Adrenal gland (tissue), 12 donors: ENCODE data around the gene GTF2A1. TPM values are rescaled to one million over a fixed set of nuclear protein-coding genes. Genes with fewer than 3 reads are reported as not detected.

ENCODE experiments used
- DNase-seq, 7 donors: peaks; one replicate each; pipeline ENCODE4 v3.0.0-alpha.2; 2019 to 2020
- H3K27ac ChIP-seq, 5 donors: fragments of 200-600 bp; sonication (generic) in 4 of 5; 1 replicate in 3 of 5; 2 replicates in 2 of 5; pipeline versions ENCODE4 v1.5.1 to v1.8.0; 2016 to 2020; ENCODE audit warnings: mild to moderate bottlenecking in 1 of 5
- H3K27me3 ChIP-seq: fragments of 200-600 bp; 2 replicates; pipeline ENCODE4 v1.8.0; 2021
- H3K36me3 ChIP-seq, 2 donors: fragments of 200-600 bp; replicated peaks in 1 of 2; 1 replicate in 1 of 2; 2 replicates in 1 of 2; pipeline versions ENCODE4 v1.5.1 to v1.8.0; 2018 to 2022
- H3K4me1 ChIP-seq, 2 donors: fragments of 200-600 bp; replicated peaks in 1 of 2; 1 replicate in 1 of 2; 2 replicates in 1 of 2; pipeline versions ENCODE4 v1.5.1 to v1.8.0; 2018 to 2021
- H3K4me3 ChIP-seq, 4 donors: fragments of 200-600 bp; sonication (generic) in 3 of 4; one replicate each; pipeline ENCODE4 v1.5.1; 2016 to 2018
- H3K9me3 ChIP-seq, 3 donors: fragments of 200-600 bp; sonication (generic) in 1 of 3; replicated peaks in 1 of 3; 1 replicate in 2 of 3; 2 replicates in 1 of 3; pipeline versions ENCODE4 v1.5.1 to v1.8.0; 2016 to 2021
- CTCF ChIP-seq, 6 experiments: fragments of 450-650 bp in 4 of 6; fragments of 200-600 bp in 2 of 6; sonication (generic) in 1 of 6; IDR thresholded peaks; 1 replicate in 5 of 6; 2 replicates in 1 of 6; pipeline versions ENCODE4 v1.5.1 to v1.8.0; 2016 to 2021; ENCODE audit warnings: antibody characterized with exemption in 6 of 6, mild to moderate bottlenecking in 2 of 6, moderate library complexity in 1 of 6
- POLR2A ChIP-seq, 2 donors: fragments of 450-650 bp; IDR thresholded peaks; one replicate each; pipeline ENCODE4 v1.6.1; 2017; ENCODE audit warnings: antibody characterized with exemption in 2 of 2, mild to moderate bottlenecking in 2 of 2, moderate library complexity in 1 of 2
- WGBS, 4 donors: extraction: QIAGEN DNeasy Blood & Tissue Kit in 2 of 4; methylation state at CpG; one replicate each; pipeline versions ENCODE4 v1.1.5 to v1.1.7; 2013 to 2017; 5-methylcytosine and 5-hydroxymethylcytosine counted together
- intact Hi-C, 2 donors: fragments of 100-400 bp; cut with DNase I; formaldehyde crosslinking; loops; one replicate each; pipeline versions ENCODE4 v1.14.1 to v1.15.0; 2022 to 2023
- polyA plus RNA-seq, 3 donors: library from polyadenylated mRNA; stranded (reverse); fragments of 200-250 nt in 2 of 3; fragments of 350-450 nt in 1 of 3; fragmentation: Illumina TruSeq in 1 of 3; extraction: RNeasy Lipid Tissue Mini Kit (QIAGEN cat#74804) in 1 of 3; gene quantifications; one replicate each; pipeline ENCODE4 v1.2.3, GENCODE V29; 2013 to 2014
- total RNA-seq, 9 donors: library from RNA; depleted of rRNA in 4 of 9; stranded (reverse); fragments of >200 nt in 4 of 9; fragments of 120-200 nt in 1 of 9; fragmentation: NEBNext Ultra II Directional in 1 of 9; extraction: Animal tissue kit (Norgen Biotek cat#: 25700) in 1 of 9; gene quantifications; one replicate each; pipeline versions ENCODE4 v1.1.0 to v1.2.4, GENCODE V29; 2013 to 2023
- donor health status: healthy with polysubstance abuse.
- donor health status: Bipolar disorder and iron deficiency.
- donor health status: DM: yes; HTN: yes; CAD: no.
- donor health status: DM: no; HTN: no; CAD: no.
- donor health status: DM: no; HTN: no; CAD: no.
- donor health status: DM: yes; HTN: yes; CAD: no.

GTF2A1 gene
- total and polyA plus RNA-seq, 12 donors = 4.3 to 51.4 (median 29.4) TPM

- 12 to 23% (median 13%) methylated on average over 16 of the region's 16 CpGs for WGBS, 4 donors
- Histone ChIP-seq H3K4me1 (peaks cover 4 to 33% of the 10 kb centered on the region in 2 donors), H3K9me3 (no peaks in the 10 kb centered on the region), H3K27me3 (no peaks in the 10 kb centered on the region), H3K36me3 (no peaks in the 10 kb centered on the region), H3K4me3 (peak overlapping the region in 3 of 4 donors; percentile 1 to 80 (median 48)), H3K27ac (peak overlapping the region; percentile 93 to 99 (median 97))
- TF ChIP-seq CTCF (IDR thresholded peaks at IDR 0.05) (peak in 1 of 6 experiments; percentile 8), POLR2A (IDR thresholded peaks at IDR 0.05) (no peak)
- intact Hi-C loops = no loop called here
- peak; percentile 37 to 73 (median 43) for DNase-seq
Observed at GRCh38 chr14:81221579-81222102, 882 bp upstream of the GTF2A1 start.

DNA sequence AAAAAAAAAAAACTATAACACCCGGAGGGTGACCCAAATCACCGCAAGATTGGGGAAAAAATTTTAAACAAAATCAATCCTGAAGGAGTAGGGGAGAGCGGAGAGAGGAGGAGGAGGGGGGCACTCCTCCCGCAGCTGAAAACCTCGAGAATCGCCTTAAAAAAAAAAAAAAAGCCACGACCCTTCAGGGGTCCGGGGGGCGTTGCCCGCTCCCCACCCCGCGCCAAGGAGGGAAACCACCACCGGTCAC lies 254 bp downstream of the GTF2A1 start:
- TF ChIP-seq CTCF (IDR thresholded peaks at IDR 0.05) = no peak
- no peak for TF ChIP-seq POLR2A (IDR thresholded peaks at IDR 0.05)
- Histone ChIP-seq H3K9me3 (no peaks in the 10 kb centered on the region), H3K27me3 (no peaks in the 10 kb centered on the region), H3K36me3 (peaks cover 0 to 8% of the 10 kb centered on the region in 2 donors), H3K27ac (peak overlapping the region; percentile 76 to 99 (median 97)), H3K4me1 (peaks cover 4 to 33% of the 10 kb centered on the region in 2 donors), H3K4me3 (peak overlapping the region; percentile 45 to 80 (median 53))
- intact Hi-C loops = no loop called here
- DNase-seq = no peak
- 0 to 1% (median 0%) methylated on average over 12 to 13 of the region's 13 CpGs for WGBS, 4 donors

DNA sequence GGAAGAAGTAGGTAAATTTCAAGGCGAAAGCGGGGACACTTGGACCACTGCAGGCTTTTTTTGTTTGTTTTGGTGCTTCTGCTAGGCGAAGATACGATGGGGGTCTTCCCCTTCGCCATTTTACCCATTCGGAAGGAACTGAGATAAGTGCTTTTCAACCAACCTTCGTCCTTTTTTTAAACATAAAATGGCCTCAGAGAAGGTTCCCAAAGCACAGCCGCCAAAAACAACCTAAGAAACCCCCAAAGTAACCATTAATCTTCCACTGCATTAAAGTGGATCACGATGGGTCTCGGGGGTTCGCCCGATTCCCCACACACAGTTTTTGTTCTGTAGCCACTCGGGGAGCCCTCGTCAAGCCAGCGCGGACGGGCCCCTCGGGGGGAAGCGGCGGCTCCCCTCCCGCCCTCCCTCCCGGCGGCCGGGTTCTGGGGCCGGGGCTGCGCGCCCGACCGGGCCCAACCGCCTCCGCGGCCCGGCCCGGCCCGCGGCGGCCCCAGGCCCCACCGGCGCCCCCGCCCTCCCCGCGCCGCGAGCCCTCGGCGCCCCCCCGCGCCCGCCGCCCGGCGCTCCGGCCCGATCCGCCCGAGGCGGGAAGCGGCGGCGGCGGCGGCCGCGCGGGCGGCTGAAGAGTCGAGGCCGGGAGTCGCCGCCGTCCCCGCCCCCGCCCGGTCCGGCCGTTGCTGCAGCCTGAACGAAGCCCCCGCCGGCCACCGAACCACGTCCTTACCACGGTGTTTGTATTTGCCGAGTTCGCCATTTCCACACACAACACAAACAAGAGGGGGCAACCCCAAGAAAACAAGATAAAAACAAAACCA lies 790 bp downstream of the GTF2A1 start:
- H3K36me3 ChIP-seq = peaks cover 0 to 14% of the 10 kb centered on the region in 2 donors
- peak; percentile 23 to 68 (median 46) for DNase-seq
- peaks cover 4 to 33% of the 10 kb centered on the region in 2 donors for H3K4me1 ChIP-seq
- TF ChIP-seq CTCF (IDR thresholded peaks at IDR 0.05) (no peak), POLR2A (IDR thresholded peaks at IDR 0.05) (no peak)
- 0% methylated on average over 27 to 83 of the region's 84 CpGs for WGBS, 4 donors
- no peaks in the 10 kb centered on the region for H3K27me3 ChIP-seq
- H3K9me3 ChIP-seq = no peaks in the 10 kb centered on the region
- H3K27ac ChIP-seq = peak overlapping the region; percentile 89 to 99 (median 97)
- intact Hi-C loops = no loop called here
- H3K4me3 ChIP-seq = peak overlapping the region; percentile 46 to 80 (median 63)

- Histone ChIP-seq H3K9me3 (no peaks in the 10 kb centered on the region), H3K4me1 (peaks cover 4 to 33% of the 10 kb centered on the region in 2 donors), H3K36me3 (peaks cover 0 to 14% of the 10 kb centered on the region in 2 donors), H3K27me3 (no peaks in the 10 kb centered on the region), H3K4me3 (peak overlapping the region in 3 of 4 donors; percentile 57 to 80 (median 66)), H3K27ac (peak overlapping the region; percentile 88 to 99 (median 97))
- TF ChIP-seq CTCF (IDR thresholded peaks at IDR 0.05) (no peak), POLR2A (IDR thresholded peaks at IDR 0.05) (peak; percentile 99 to 100)
- intact Hi-C loops = no loop called here
- peak; percentile 90 to 98 (median 95) for DNase-seq
- WGBS, 4 donors = 0% methylated on average over 24 to 29 of the region's 29 CpGs
Observed at GRCh38 chr14:81219210-81219758, 1.5 kb downstream of the GTF2A1 start.
